Measurements from ENCODE around the gene LIPT1.
A peak's percentile ranks its signal among the peaks of the same experiment; 100 is the strongest.
"Not testable (repeated sequence)": the region's sequence is repeated elsewhere in the genome, so short reads cannot be mapped to it uniquely, and the experiment has no call there.

LIPT1 gene

GRCh38 chr2:99180755-99181623 is 26.2 kb downstream of the LIPT1 start, which contains the start of the genes MITD1 and MRPL30:
TSS of gene MITD1 (minus strand) at chr2:99181058. CDS start at chr2:99180981, 77 bp downstream.
TSS of gene MRPL30 (plus strand) at chr2:99181184. CDS start at chr2:99186204, 5,020 bp downstream.
- peak; percentile 90 to 91 for DNase-seq

DNA sequence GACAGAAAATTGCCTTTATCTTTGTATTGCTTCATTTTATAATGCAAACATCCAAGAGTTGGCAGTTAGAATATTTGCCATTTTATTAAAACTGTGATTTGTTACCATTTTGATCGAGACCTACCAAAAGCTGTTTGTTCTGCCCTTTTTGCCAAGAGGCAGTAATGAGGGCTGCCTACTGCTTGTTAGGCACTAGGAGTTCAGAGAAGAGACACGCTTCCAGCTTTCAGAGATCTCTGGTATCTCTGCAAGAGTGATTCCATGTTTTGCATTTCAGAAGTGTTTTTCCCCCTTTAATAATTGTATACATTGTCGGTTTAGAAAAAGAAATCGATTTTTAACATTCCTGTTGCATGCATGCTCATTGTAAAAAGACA is 26.8 kb downstream of the LIPT1 start:
- no peak for DNase-seq

GRCh38 chr2:99183025-99183424 is 28.3 kb downstream of the LIPT1 start:
- no peak for DNase-seq

DNA sequence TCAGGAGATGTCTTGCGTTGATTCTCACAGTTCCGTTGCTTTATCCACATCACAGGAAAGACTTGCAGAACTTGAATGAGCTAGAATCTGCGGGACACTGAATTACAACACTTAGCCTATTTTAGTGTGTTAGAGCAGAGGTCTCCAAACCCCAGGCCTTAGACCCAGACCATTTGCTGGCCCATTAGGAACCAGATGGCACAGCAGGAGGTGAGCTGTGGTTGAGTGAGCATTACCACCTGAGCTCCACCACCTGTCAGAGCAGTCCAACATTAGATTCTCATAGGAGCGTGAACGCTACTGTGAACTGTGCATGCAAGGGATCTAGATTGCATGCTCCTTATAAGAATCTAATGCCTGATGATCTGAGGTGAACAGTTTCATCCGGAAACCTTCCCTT is 30.0 kb downstream of the LIPT1 start:
- DNase-seq: no peak

DNA sequence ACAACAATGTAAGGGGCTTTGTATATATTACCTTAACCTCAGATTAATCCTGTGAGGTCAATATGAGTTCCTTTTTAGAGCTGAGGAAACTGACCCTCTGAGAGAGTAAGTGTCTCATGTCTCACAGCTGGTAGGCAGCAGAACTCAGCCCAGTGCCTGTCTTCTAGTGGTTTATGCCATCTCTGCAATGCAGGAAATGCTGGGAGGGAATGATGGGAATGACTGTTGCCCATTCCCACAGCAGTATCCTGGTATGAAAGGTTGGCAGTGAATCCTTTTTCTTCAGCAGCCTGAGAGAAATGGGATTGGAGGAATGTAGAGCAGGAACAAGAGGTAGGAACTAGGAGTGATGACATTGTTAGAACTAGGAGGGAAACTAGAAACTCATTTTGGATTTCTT is 32.2 kb downstream of the LIPT1 start:
- no peak for DNase-seq

GRCh38 chr2:99188357-99188756 is 33.6 kb downstream of the LIPT1 start:
- no peak for DNase-seq

GRCh38 chr2:99190548-99190947 is 35.8 kb downstream of the LIPT1 start:
- no peak for DNase-seq

DNA sequence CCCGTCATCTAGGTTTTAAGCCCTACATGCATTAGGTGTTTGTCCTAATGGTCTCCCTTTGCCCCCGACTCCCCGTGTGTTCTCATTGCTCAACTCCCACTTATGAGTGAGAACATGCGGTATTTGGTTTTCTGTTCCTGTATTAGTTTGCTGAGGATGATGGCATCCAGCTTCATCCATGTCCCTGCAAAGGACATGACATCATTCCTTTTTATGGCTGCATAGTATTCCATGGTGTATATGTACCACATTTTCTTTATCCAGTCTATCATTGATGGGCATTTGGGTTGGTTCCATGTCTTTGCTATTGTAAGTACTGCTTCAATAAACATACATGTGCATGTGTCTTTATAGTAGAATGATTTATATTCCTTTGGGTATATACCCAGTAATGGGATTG is 37.6 kb downstream of the LIPT1 start:
- DNase-seq: not testable (repeated sequence)

- no peak for DNase-seq
Observed at GRCh38 chr2:99198103-99198841, 43.5 kb downstream of the LIPT1 start.

GRCh38 chr2:99200076-99200800 is 45.5 kb downstream of the LIPT1 start:
- no peak for DNase-seq

DNA sequence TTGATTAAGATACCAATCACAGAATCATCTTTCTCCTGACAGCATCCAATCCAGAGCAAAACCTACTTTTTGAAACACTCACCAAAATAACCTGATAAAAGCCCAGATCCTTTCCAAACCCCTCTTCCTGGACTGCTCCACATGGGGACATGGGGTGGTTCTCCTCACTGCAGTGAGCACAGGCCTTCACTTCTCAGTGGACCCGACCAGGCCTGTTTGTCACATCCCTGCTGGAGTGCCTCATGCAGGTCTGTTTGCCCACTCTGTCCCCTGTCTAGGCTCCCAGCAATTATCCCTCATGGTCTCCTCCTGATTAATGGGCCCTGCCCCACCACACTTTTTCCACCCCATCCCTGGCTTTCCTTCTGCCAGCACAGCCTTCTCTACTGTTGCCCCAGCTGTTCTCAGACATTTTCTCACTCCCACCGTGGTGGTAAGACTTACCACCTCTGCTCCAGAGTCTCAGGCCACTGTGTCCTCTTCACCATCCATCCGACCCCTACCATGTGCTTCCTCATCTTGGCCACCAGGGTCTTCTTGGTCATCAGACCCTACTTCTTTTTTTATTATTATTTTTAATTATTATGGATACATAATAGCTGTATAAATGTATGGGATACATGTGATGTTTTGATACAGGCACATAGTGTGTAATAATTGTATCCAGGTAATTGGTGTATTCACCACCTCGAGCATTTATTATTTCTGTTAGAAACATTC is 47.4 kb downstream of the LIPT1 start:
- DNase-seq: no peak

GRCh38 chr2:99205491-99205890 is 50.7 kb downstream of the LIPT1 start:
- DNase-seq: no peak

All from NCI-H1930 (cell line).